Myocyte (in vitro differentiated cells): ENCODE measurements around the gene CBX5. TPM values are rescaled to one million over a fixed set of nuclear protein-coding genes. Genes with fewer than 3 reads are reported as not detected.
"Not testable (repeated sequence)": the region's sequence is repeated elsewhere in the genome, so short reads cannot be mapped to it uniquely, and the experiment has no call there.

Experiments used
- DNase-seq: peaks from one replicate; pipeline ENCODE4 v3.0.0-alpha.2; 2012; ENCODE audit warnings: low read depth
- total RNA-seq: library from RNA; depleted of rRNA; stranded (reverse); fragments of >200 nt; gene quantifications from 2 replicates; pipeline ENCODE4 v1.2.3, GENCODE V29; 2014

Gene CBX5
- total RNA-seq, 1 donor from 2014 or later, result 41.6 TPM

GRCh38 chr12:54272214-54272613, 7.7 kb downstream of the CBX5 start:
- no peak for DNase-seq

GRCh38 chr12:54270345-54270744, 9.6 kb downstream of the CBX5 start:
- no peak for DNase-seq

GRCh38 chr12:54266852-54267251, 13.1 kb downstream of the CBX5 start:
- no peak for DNase-seq

GRCh38 chr12:54265364-54265812, 14.5 kb downstream of the CBX5 start:
- DNase-seq, result no peak

GRCh38 chr12:54262403-54262925, 17.5 kb downstream of the CBX5 start:
- DNase-seq, result peak; percentile 52

GRCh38 chr12:54261815-54262402, 18.0 kb downstream of the CBX5 start:
- DNase-seq, result no peak

- peak; percentile 90 for DNase-seq
Measured at GRCh38 chr12:54259194-54260011, 20.5 kb downstream of the CBX5 start.

GRCh38 chr12:54258201-54258681, 21.7 kb downstream of the CBX5 start:
- peak; percentile 31 for DNase-seq

GRCh38 chr12:54257332-54257731, 22.6 kb downstream of the CBX5 start:
- no peak for DNase-seq

GRCh38 chr12:54253240-54253639, 26.7 kb downstream of the CBX5 start:
- DNase-seq, result no peak

- peak; percentile 61 for DNase-seq
Measured at GRCh38 chr12:54251667-54252284, 28.1 kb downstream of the CBX5 start.

GRCh38 chr12:54249489-54249888, 30.4 kb downstream of the CBX5 start:
- DNase-seq, result no peak

- DNase-seq, result peak; percentile 58
Measured at GRCh38 chr12:54246011-54246641, 33.8 kb downstream of the CBX5 start.

- no peak for DNase-seq
Measured at GRCh38 chr12:54240971-54241588, 38.8 kb downstream of the CBX5 start.

- no peak for DNase-seq
Measured at GRCh38 chr12:54240129-54240528, 39.8 kb downstream of the CBX5 start.

- peak; percentile 24 for DNase-seq
Measured at GRCh38 chr12:54239620-54240019, 40.3 kb downstream of the CBX5 start.

GRCh38 chr12:54238531-54238930, 41.4 kb downstream of the CBX5 start:
- DNase-seq, result no peak

GRCh38 chr12:54232790-54233189, 47.1 kb downstream of the CBX5 start:
- peak; percentile 49 for DNase-seq

GRCh38 chr12:54231269-54231668, 48.7 kb downstream of the CBX5 start:
- not testable (repeated sequence) for DNase-seq

- no peak for DNase-seq
Measured at GRCh38 chr12:54230555-54230954, 49.4 kb downstream of the CBX5 start.
